Measurements from ENCODE around the gene PARVG.

PARVG gene

GRCh38 chr22:44246615-44247326 is 66.0 kb downstream of the PARVG start:
- DNase-seq, result no peak

- DNase-seq, result no peak
Observed at GRCh38 chr22:44247346-44247745, 66.6 kb downstream of the PARVG start.

GRCh38 chr22:44247923-44248892 is 67.5 kb downstream of the PARVG start:
- DNase-seq, result no peak

- DNase-seq, result no peak
Observed at GRCh38 chr22:44248926-44249325, 68.2 kb downstream of the PARVG start.

GRCh38 chr22:44249376-44250147 is 68.8 kb downstream of the PARVG start:
- no peak for DNase-seq

GRCh38 chr22:44254811-44255210 is 74.1 kb downstream of the PARVG start:
- DNase-seq, result no peak

GRCh38 chr22:44256085-44256484 is 75.4 kb downstream of the PARVG start:
- DNase-seq, result no peak

GRCh38 chr22:44256556-44257485 is 76.1 kb downstream of the PARVG start:
- DNase-seq, result no peak
